ENCODE measurements around the gene PHF1. TPM values are rescaled to one million over a fixed set of nuclear protein-coding genes. Genes with fewer than 3 reads are reported as not detected.

The PHF1 gene
- total RNA-seq, 1 donor from 2014 or later = 83.4 TPM

DNA sequence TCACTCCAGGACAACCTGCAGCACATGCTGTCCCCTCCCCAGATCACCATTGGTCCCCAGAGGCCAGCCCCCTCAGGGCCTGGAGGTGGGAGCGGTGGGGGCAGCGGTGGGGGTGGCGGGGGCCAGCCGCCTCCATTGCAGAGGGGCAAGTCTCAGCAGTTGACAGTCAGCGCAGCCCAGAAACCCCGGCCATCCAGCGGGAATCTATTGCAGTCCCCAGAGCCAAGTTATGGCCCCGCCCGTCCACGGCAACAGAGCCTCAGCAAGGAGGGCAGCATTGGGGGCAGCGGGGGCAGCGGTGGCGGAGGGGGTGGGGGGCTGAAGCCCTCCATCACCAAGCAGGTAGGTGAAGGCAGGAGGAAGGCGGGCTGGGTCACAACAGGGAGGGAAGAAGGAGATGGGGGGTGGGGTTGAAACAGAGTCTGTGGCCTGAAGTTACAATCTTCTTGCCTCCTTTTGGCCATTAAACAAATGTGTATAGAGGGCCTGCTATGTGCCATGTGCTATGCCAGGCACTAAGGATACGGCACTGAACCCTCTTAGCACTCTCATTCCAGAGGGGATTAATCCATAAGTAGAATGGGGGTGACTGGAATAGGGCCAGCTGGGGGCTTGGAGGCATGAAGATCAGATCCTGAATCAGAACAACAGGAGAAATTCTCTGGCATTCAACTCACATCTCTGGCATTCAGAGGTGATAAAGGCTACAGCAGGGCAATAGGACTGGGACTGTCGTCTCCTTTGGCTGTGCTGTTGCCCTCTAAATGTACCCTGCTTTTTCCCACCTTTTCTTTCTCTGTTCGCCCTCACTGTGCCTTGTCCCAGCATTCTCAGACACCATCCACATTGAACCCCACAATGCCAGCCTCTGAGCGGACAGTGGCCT, 33.0 kb downstream of the PHF1 start:
- H3K4me3 Mint-ChIP-seq = no peak overlapping the region
- ATAC-seq (ENCODE audit: low read depth) (no peak), DNase-seq (no peak)
- peaks cover 72% of the 10 kb centered on the region for H3K36me3 Mint-ChIP-seq (ENCODE audit: low read depth)
- no peaks in the 10 kb centered on the region for H3K27me3 Mint-ChIP-seq
- no peaks in the 10 kb centered on the region for H3K4me1 Mint-ChIP-seq
- H3K9me3 Mint-ChIP-seq = no peaks in the 10 kb centered on the region
- ChIA-PET POLR2A (interaction anchor here (1.0 to 1.4 kb wide), 2 partner anchors 10 to 13 kb away, joined by 3 to 5 read pairs; partner anchors contain the start of gene ZBTB9), CTCF (no interaction called here)
- no peak overlapping the region for H3K27ac Mint-ChIP-seq
- TF ChIP-seq, protein P1, sequence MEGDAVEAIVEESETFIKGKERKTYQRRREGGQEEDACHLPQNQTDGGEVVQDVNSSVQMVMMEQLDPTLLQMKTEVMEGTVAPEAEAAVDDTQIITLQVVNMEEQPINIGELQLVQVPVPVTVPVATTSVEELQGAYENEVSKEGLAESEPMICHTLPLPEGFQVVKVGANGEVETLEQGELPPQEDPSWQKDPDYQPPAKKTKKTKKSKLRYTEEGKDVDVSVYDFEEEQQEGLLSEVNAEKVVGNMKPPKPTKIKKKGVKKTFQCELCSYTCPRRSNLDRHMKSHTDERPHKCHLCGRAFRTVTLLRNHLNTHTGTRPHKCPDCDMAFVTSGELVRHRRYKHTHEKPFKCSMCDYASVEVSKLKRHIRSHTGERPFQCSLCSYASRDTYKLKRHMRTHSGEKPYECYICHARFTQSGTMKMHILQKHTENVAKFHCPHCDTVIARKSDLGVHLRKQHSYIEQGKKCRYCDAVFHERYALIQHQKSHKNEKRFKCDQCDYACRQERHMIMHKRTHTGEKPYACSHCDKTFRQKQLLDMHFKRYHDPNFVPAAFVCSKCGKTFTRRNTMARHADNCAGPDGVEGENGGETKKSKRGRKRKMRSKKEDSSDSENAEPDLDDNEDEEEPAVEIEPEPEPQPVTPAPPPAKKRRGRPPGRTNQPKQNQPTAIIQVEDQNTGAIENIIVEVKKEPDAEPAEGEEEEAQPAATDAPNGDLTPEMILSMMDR (IDR thresholded peaks at IDR 0.05) = no peak
- intact Hi-C loops (cut with micrococcal nuclease) = no loop called here

DNA sequence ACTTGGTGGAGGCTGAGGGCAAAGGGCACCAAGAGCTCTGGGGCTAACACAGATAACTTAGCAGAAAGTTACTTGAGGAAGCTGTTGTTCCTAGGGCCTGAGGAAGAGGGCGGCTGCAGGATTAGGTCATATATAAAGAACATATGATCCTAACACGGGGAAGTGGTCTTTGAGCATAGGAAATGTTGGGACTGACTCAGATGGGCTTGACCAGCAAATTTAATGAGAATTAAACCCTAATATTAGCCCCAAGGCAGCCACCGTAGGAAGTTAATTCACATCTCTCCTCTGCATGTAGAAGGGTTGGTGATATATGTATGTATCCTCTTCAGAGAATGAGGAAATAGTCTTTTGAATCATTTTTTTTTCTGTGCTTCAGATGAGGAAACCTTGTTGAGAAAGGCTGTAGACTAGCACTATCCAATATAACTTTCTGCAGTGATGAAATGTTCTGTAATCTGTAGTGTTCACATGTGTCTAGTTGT, 34.3 kb downstream of the PHF1 start:
- Mint-ChIP-seq H3K27ac (no peak overlapping the region), H3K9me3 (no peaks in the 10 kb centered on the region), H3K36me3 (ENCODE audit: low read depth) (peaks cover 68% of the 10 kb centered on the region), H3K4me3 (no peak overlapping the region), H3K4me1 (no peaks in the 10 kb centered on the region), H3K27me3 (no peaks in the 10 kb centered on the region)
- intact Hi-C loops (cut with micrococcal nuclease) = no loop called here
- DNase-seq = no peak
- ATAC-seq (ENCODE audit: low read depth) = no peak
- ChIA-PET POLR2A (interaction anchor here (0.5 kb wide), 1 partner anchor 475 kb away, joined by 3 read pairs; no protein-coding TSS in a partner anchor), CTCF (no interaction called here)
- TF ChIP-seq, protein P1 (IDR thresholded peaks at IDR 0.05) = no peak

GRCh38 chr6:33446356-33446755, 35.5 kb downstream of the PHF1 start:
- Mint-ChIP-seq H3K4me3 (no peak overlapping the region), H3K27ac (no peak overlapping the region), H3K36me3 (ENCODE audit: low read depth) (peaks cover 58% of the 10 kb centered on the region), H3K9me3 (no peaks in the 10 kb centered on the region), H3K4me1 (no peaks in the 10 kb centered on the region), H3K27me3 (no peaks in the 10 kb centered on the region)
- TF ChIP-seq, protein P1 (IDR thresholded peaks at IDR 0.05) = no peak
- intact Hi-C loops (cut with micrococcal nuclease) = no loop called here
- CTCF ChIA-PET = no interaction called here
- ATAC-seq (ENCODE audit: low read depth) (no peak), DNase-seq (no peak)
- POLR2A ChIA-PET = no interaction called here

GRCh38 chr6:33450434-33450833, 39.6 kb downstream of the PHF1 start:
- H3K36me3 Mint-ChIP-seq (ENCODE audit: low read depth) = peaks cover 44% of the 10 kb centered on the region

DNA sequence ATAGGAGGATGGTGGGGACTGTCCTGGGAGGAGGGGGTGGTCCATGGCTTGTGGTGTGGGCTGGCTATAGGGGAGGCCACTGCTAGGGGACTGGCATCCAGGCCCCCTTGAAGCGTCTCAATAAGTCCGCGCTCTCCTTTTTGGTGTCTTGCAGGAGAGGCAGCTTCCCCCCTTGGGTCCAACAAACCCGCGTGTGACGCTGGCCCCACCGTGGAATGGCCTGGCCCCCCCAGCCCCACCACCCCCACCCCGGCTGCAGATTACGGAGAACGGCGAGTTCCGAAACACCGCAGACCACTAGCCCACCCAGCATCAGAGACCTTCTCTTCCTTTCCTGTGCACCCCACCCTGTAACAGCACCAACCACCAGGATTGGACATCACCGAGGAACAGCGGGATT, 40.8 kb downstream of the PHF1 start:
- H3K36me3 Mint-ChIP-seq (ENCODE audit: low read depth) = peaks cover 45% of the 10 kb centered on the region
- DNase-seq (no peak), ATAC-seq (ENCODE audit: low read depth) (no peak)
- H3K4me3 Mint-ChIP-seq = no peak overlapping the region
- H3K4me1 Mint-ChIP-seq = peaks cover 26% of the 10 kb centered on the region
- no peaks in the 10 kb centered on the region for H3K9me3 Mint-ChIP-seq
- TF ChIP-seq, protein P1 (IDR thresholded peaks at IDR 0.05) = no peak
- H3K27ac Mint-ChIP-seq = no peak overlapping the region
- no peaks in the 10 kb centered on the region for H3K27me3 Mint-ChIP-seq
- CTCF ChIA-PET = no interaction called here
- intact Hi-C loops (cut with micrococcal nuclease) = no loop called here
- POLR2A ChIA-PET = no interaction called here

More at GRCh38 chr6:33450434-33450833, 39.6 kb downstream of the PHF1 start:
- no peaks in the 10 kb centered on the region for H3K27me3 Mint-ChIP-seq
- DNase-seq = no peak
- ATAC-seq (ENCODE audit: low read depth) = no peak
- peak overlapping the region; percentile 1 for H3K27ac Mint-ChIP-seq
- H3K9me3 Mint-ChIP-seq = no peaks in the 10 kb centered on the region
- intact Hi-C loops (cut with micrococcal nuclease) = no loop called here
- TF ChIP-seq, protein P1 (IDR thresholded peaks at IDR 0.05) = no peak
- ChIA-PET POLR2A (no interaction called here), CTCF (no interaction called here)
- H3K4me1 Mint-ChIP-seq = peaks cover 19% of the 10 kb centered on the region
- H3K4me3 Mint-ChIP-seq = no peak overlapping the region
